K562 (cell line): Measurements from ENCODE around the gene PCK2. TPM values are rescaled to one million over a fixed set of nuclear protein-coding genes. Genes with fewer than 3 reads are reported as not detected.

Source experiments
- ATAC-seq: fragments of 200-7000 bp; cut with Tn5 transposase; 3 replicates; pipeline ENCODE4 v1.9.1; 2020; ENCODE audit warnings: moderate library complexity
- BruUV-seq: library from RNA; stranded (reverse); fragments of 400-500 nt; replicated peaks from 2 replicates; lab custom pipeline; 2021; lab: Mats Ljungman, UMichigan
- CTCF ChIA-PET: fragments of 300-600 bp; formaldehyde crosslinking; extraction: SDS; loops from one replicate; lab custom pipeline; 2021; ENCODE audit warnings: low intra/inter-chr PET ratio; lab: Yijun Ruan, JAX
- POLR2A ChIA-PET: fragments of 300-600, 350-650 bp; sonication (Branson Sonifier 250); formaldehyde crosslinking; extraction: SDS; loops from one replicate; lab custom pipeline; 2021; ENCODE audit warnings: antibody characterized with exemption, inconsistent platforms; lab: Yijun Ruan, JAX
- DNase-seq, 4 experiments: peaks; one replicate each; pipeline versions ENCODE4 v3.0.0 to v3.0.0-alpha.2; 2011 to 2018; ENCODE audit warnings: low spot score in 3 of 4, mixed read lengths in 3 of 4; ENCODE audit errors: extremely low read depth in 1 of 4
- FAIRE-seq: peaks from 2 replicates; lab custom pipeline; 2011; peaks lifted over from hg19 to GRCh38; lab: Jason Lieb, UNC
- H2AFZ ChIP-seq: 2 replicates; pipeline ENCODE4 v1.6.0; 2011; ENCODE audit warnings: low read depth, low read length, control low read depth, inconsistent platforms
- H3K27ac ChIP-seq: fragments of 200-600 bp; 3 replicates; pipeline ENCODE4 v1.8.0; 2011; ENCODE audit warnings: low read depth, mild to moderate bottlenecking, control low read depth, inconsistent platforms, low read length, moderate library complexity, mixed read lengths; ENCODE audit errors: extremely low read depth
- H3K27me3 ChIP-seq, 2 experiments: fragments of 300-600 bp in 1 of 2; 2 replicates in 1 of 2; 3 replicates in 1 of 2; pipeline versions ENCODE4 v1.6.0 to v1.8.0; 2011; ENCODE audit warnings: inconsistent platforms in 2 of 2, low read length in 2 of 2, mild to moderate bottlenecking in 1 of 2, mixed read lengths in 1 of 2, moderate library complexity in 1 of 2; ENCODE audit not compliant: control insufficient read depth in 2 of 2, insufficient read depth in 2 of 2
- H3K36me3 ChIP-seq: fragments of 300-600 bp; 3 replicates; pipeline ENCODE4 v1.8.0; 2011; ENCODE audit warnings: mild to moderate bottlenecking, low read length, inconsistent platforms; ENCODE audit not compliant: control insufficient read depth, insufficient read depth
- H3K4me1 ChIP-seq, 2 experiments: fragments of 200-600 bp in 1 of 2; replicated peaks in 1 of 2; 2 replicates in 1 of 2; 3 replicates in 1 of 2; pipeline versions ENCODE4 v1.5.1 to v1.8.0; 2011; ENCODE audit warnings: inconsistent platforms in 2 of 2, low read length in 2 of 2, mild to moderate bottlenecking in 1 of 2, mixed read lengths in 1 of 2, moderate library complexity in 1 of 2; ENCODE audit not compliant: control insufficient read depth in 2 of 2, insufficient read depth in 2 of 2
- H3K4me2 ChIP-seq: 2 replicates; pipeline ENCODE4 v1.6.1; 2011; ENCODE audit warnings: low read length, control low read depth, inconsistent platforms, mixed read lengths; ENCODE audit not compliant: insufficient read depth
- H3K4me3 ChIP-seq: fragments of 200-600 bp; sonication (generic), shearing (Covaris generic); 2 replicates; pipeline ENCODE4 v1.5.1; 2016; ENCODE audit warnings: control low read depth, inconsistent platforms
- H3K79me2 ChIP-seq: fragments of 200-600 bp; 3 replicates; pipeline ENCODE4 v1.8.0; 2011; ENCODE audit warnings: low read length, inconsistent platforms; ENCODE audit not compliant: control insufficient read depth, insufficient read depth
- H3K9ac ChIP-seq, 2 experiments: 2 replicates each; pipeline versions ENCODE4 v1.6.0 to v1.6.1; 2011; ENCODE audit warnings: low read depth in 2 of 2, low read length in 2 of 2, control low read depth in 1 of 2, inconsistent platforms in 1 of 2, mild to moderate bottlenecking in 1 of 2, mixed read lengths in 1 of 2; ENCODE audit not compliant: insufficient read depth in 1 of 2
- H3K9me1 ChIP-seq: one replicate; pipeline ENCODE4 v1.6.0; 2011; ENCODE audit warnings: inconsistent platforms, mild to moderate bottlenecking, low read length, moderate library complexity; ENCODE audit not compliant: control insufficient read depth, insufficient read depth
- H3K9me3 ChIP-seq: replicated peaks from 2 replicates; pipeline ENCODE4 v1.5.1; 2011; ENCODE audit warnings: low read depth, low read length, inconsistent platforms; ENCODE audit not compliant: control insufficient read depth, insufficient read depth
- H4K20me1 ChIP-seq: replicated peaks from 2 replicates; pipeline ENCODE4 v1.6.1; 2011; ENCODE audit warnings: low read length, inconsistent platforms, mixed read lengths; ENCODE audit not compliant: control insufficient read depth, insufficient read depth
- NR2C1 ChIP-seq, 2 experiments: fragments of 450-650 bp; IDR thresholded peaks; 2 replicates each; pipeline ENCODE4 v1.6.1; 2017; ENCODE audit warnings: mild to moderate bottlenecking in 2 of 2, antibody characterized with exemption in 1 of 2, inconsistent platforms in 1 of 2, missing compliant biosample characterization in 1 of 2, missing genetic modification characterization in 1 of 2
- RBFOX2 ChIP-seq: fragments of 200-400 bp; formaldehyde crosslinking; IDR thresholded peaks from 2 replicates; pipeline ENCODE4 v1.6.1; 2017; ENCODE audit warnings: low read depth, mild to moderate bottlenecking, low read length, moderate library complexity
- SMARCE1 ChIP-seq: fragments of 450-650 bp; IDR thresholded peaks from 2 replicates; pipeline ENCODE4 v1.7.1; 2016; ENCODE audit warnings: mild to moderate bottlenecking
- TBP ChIP-seq: optimal IDR thresholded peaks from 2 replicates; pipeline ENCODE3; 2011; ENCODE audit warnings: low read depth, low read length, improper control_type of control experiment
- TFAP4 ChIP-seq: sonication (generic); formaldehyde crosslinking; IDR thresholded peaks from 2 replicates; pipeline ENCODE4 v1.8.0; 2022; ENCODE audit warnings: missing genetic modification reagents, mild to moderate bottlenecking, moderate library complexity, borderline replicate concordance
- USF2 ChIP-seq: sonication (generic); formaldehyde crosslinking; IDR thresholded peaks from 2 replicates; pipeline ENCODE4 v1.5.0; 2020; ENCODE audit warnings: missing genetic modification reagents
- YY1 ChIP-seq, 3 experiments: IDR thresholded peaks; 2 replicates each; pipeline ENCODE4 v1.6.1; 2011; ENCODE audit warnings: low read length in 2 of 3, mild to moderate bottlenecking in 2 of 3, moderate library complexity in 2 of 3, borderline replicate concordance in 1 of 3, control low read depth in 1 of 3, low read depth in 1 of 3; ENCODE audit not compliant: insufficient read depth in 3 of 3, insufficient replicate concordance in 2 of 3, control insufficient read depth in 1 of 3, insufficient read length in 1 of 3; ENCODE audit errors: extremely low read depth in 1 of 3
- ZBTB17 ChIP-seq: fragments of 450-650 bp; formaldehyde crosslinking; IDR thresholded peaks from 2 replicates; pipeline ENCODE4 v1.4.0; 2020; ENCODE audit warnings: mild to moderate bottlenecking
- ZBTB7A ChIP-seq: IDR thresholded peaks from 2 replicates; pipeline ENCODE4 v1.6.1; 2011; ENCODE audit warnings: low read depth, mild to moderate bottlenecking, low read length, moderate library complexity, borderline replicate concordance; ENCODE audit not compliant: control insufficient read depth
- ZEB2 ChIP-seq: fragments of 450-650 bp; IDR thresholded peaks from 2 replicates; pipeline ENCODE4 v1.6.1; 2016
- WGBS: fragments of 100-300 bp; shearing (Covaris generic); methylation state at CpG from one replicate; pipeline ENCODE4 v1.1.6; 2016; ENCODE audit warnings: low coverage, mixed read lengths; ENCODE audit not compliant: insufficient coverage; ENCODE audit errors: missing lambda C conversion rate; 5-methylcytosine and 5-hydroxymethylcytosine counted together
- in situ Hi-C: fragments of 300-500 bp; cut with MboI; formaldehyde crosslinking; loops from 4 replicates; pipeline ENCODE4 v1.15.0; 2018; ENCODE audit warnings: inconsistent platforms, mixed read lengths
- intact Hi-C: fragments of 100-400 bp; cut with micrococcal nuclease; formaldehyde crosslinking; loops from 2 replicates; pipeline ENCODE4 v1.14.2; 2022
- polyA plus RNA-seq, 8 experiments: library from polyadenylated mRNA; depleted of rRNA in 4 of 8; stranded (reverse) in 5 of 8; unstranded in 3 of 8; fragments of >200 nt; fragmentation: Nextera tagmentation in 2 of 8; fragmentation: Illumina TruSeq in 1 of 8; extraction: Ambion mirVana in 2 of 8; extraction: Trizol in 1 of 8; gene quantifications; 2 replicates each; pipeline versions ENCODE4 v1.2.1 to v1.2.3, GENCODE V29; 2011 to 2014; ENCODE audit warnings: inconsistent platforms in 1 of 8, missing spikeins in 1 of 8
- total RNA-seq, 7 experiments: library from RNA; depleted of rRNA in 6 of 7; stranded (reverse); fragments of >200 nt in 6 of 7; fragmentation: Illumina TruSeq in 2 of 7; extraction: Trizol in 2 of 7; gene quantifications; 2 replicates each; pipeline versions ENCODE4 v1.2.1 to v1.2.3, GENCODE V29; 2011 to 2021; ENCODE audit warnings: low replicate concordance in 1 of 7
- TF ChIP-seq, protein P1 (sequence below): sonication (generic); formaldehyde crosslinking; IDR thresholded peaks from 2 replicates; pipeline ENCODE4 v1.8.1; 2023; ENCODE audit warnings: mild to moderate bottlenecking, missing genetic modification reagents
- TF ChIP-seq, protein P2 (sequence below), 2 experiments: fragments of 450-650 bp; IDR thresholded peaks; 2 replicates each; pipeline ENCODE4 v1.6.1; 2016

The PCK2 gene
- total and polyA plus RNA-seq, 9 of the 15 experiments (the other 6 are each of a cell fraction or from before 2014, with no cell fraction given), result 3.3 to 60.9 (median 30.4) TPM

DNA sequence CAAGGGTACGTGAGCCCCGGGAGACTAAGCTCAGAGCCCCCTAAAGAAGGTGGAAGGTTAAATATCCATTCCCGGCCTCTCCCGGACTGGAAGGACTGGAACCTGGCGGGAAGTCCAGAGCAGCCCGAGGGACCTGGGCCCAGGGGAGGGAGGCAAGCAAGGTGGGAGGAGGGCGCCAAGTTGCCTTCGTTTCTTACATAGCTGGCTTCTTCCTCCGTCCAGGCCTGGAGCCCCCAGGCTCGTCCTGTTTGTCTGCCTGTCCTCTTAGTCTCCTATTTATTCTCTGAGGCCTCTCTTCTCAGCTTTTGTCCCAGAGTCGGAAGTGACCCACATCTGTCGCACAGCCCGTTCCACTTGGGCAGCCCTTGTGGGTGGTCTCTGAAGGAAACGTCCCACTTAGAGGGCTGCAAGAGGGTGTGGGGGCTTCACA lies 745 bp downstream of the PCK2 start (continued):
- TF ChIP-seq, protein P1, sequence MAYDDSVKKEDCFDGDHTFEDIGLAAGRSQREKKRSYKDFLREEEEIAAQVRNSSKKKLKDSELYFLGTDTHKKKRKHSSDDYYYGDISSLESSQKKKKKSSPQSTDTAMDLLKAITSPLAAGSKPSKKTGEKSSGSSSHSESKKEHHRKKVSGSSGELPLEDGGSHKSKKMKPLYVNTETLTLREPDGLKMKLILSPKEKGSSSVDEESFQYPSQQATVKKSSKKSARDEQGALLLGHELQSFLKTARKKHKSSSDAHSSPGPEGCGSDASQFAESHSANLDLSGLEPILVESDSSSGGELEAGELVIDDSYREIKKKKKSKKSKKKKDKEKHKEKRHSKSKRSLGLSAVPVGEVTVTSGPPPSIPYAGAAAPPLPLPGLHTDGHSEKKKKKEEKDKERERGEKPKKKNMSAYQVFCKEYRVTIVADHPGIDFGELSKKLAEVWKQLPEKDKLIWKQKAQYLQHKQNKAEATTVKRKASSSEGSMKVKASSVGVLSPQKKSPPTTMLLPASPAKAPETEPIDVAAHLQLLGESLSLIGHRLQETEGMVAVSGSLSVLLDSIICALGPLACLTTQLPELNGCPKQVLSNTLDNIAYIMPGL, result 0 out of 2 replicates have a peak, but pooled peaks have one; percentile 6
- peak; percentile 31 for TF ChIP-seq RBFOX2

DNA sequence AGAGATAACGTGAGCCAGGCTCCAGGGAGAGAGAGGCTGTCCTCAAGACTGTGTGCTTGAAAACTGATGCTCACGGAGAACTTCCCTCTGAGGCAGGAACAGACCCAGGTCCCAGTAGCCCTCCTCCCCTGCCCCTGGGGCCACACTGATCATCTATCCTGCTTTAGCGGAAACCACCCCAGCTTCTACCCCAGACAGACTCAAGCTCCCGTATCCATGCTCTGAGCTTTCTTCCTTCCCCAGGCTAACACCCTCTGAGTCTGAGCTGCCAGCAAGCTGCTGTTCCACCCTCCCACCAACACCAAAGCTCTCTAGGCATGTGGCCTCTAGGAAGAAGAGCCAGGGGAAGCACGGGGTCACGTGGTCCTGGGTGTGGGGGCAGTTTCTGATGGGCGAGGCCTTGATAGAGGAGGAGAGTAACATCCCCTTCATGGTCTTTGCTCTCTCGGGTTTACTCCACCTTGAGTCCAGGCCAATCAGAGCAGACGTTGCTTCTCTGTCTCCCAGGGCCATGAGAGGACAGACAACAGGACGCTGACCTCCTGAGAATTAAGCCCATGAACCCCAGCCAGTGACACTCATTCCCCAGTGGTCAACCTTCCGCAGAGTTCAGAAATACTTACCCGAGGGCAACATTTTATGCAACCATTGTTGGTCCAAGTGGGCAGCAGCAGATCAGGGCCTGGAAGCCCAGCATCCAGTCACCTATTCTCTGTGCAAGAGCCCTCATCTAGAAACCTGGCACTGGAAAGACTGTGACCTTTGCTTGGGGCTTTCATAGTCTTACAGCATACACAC lies 1.4 kb downstream of the PCK2 start:
- intact Hi-C loops, result loop anchor here (2.0 to 10.0 kb wide), 3 partner anchors 19 to 81 kb away; partner anchors contain the start of genes DCAF11, EMC9, NRL and PSME2
- FAIRE-seq, result peak; percentile 97
- WGBS, result 0% methylated on average over 12 of the region's 12 CpGs
- TF ChIP-seq ZBTB7A (peak; percentile 43; the same call in 1 of the 2 replicates), TFAP4 (CRISPR knock-in tag) (peak; percentile 22; the same call in 1 of the 2 replicates), TBP (peak; percentile 85), YY1 (IDR thresholded peaks at IDR 0.05; ENCODE audit: borderline replicate concordance in 1 of 3, control insufficient read depth in 1 of 3, extremely low read depth in 1 of 3, insufficient read depth in 3 of 3, insufficient read length in 1 of 3, insufficient replicate concordance in 2 of 3, low read depth in 1 of 3, low read length in 2 of 3) (peak in 1 of 3 experiments; percentile 7), NR2C1 (IDR thresholded peaks at IDR 0.05) (peak; percentile 37; the same call in 1 of the 2 replicates), NR2C1 (tag; IDR thresholded peaks at IDR 0.05) (0 out of 2 replicates have a peak, but pooled peaks have one; percentile 31), SMARCE1 (0 out of 2 replicates have a peak, but pooled peaks have one; percentile 30), ZEB2 (no peak), ZBTB17 (CRISPR knock-in tag) (peak; percentile 41; the same call in 1 of the 2 replicates), USF2 (CRISPR knock-in tag) (peak; percentile 91)
- TF ChIP-seq, protein P2, sequence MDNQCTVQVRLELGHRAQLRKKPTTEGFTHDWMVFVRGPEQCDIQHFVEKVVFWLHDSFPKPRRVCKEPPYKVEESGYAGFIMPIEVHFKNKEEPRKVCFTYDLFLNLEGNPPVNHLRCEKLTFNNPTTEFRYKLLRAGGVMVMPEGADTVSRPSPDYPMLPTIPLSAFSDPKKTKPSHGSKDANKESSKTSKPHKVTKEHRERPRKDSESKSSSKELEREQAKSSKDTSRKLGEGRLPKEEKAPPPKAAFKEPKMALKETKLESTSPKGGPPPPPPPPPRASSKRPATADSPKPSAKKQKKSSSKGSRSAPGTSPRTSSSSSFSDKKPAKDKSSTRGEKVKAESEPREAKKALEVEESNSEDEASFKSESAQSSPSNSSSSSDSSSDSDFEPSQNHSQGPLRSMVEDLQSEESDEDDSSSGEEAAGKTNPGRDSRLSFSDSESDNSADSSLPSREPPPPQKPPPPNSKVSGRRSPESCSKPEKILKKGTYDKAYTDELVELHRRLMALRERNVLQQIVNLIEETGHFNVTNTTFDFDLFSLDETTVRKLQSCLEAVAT (IDR thresholded peaks at IDR 0.05), result peak in 1 of 2 experiments; percentile 45; a peak in 1 of 4 replicates

More for the DNA sequence above, 1.4 kb downstream of the PCK2 start:
- in situ Hi-C loops, result no loop called here
- H3K79me2 ChIP-seq, result peaks cover 29% of the 10 kb centered on the region
- H3K27ac ChIP-seq, result peak overlapping the region; percentile 98
- peaks cover 20 to 22% of the 10 kb centered on the region in 2 experiments; a peak in 4 of 5 replicates for H3K4me1 ChIP-seq
- no peaks in the 10 kb centered on the region for H3K9me1 ChIP-seq
- H3K4me3 ChIP-seq, result peak overlapping the region; percentile 99
- 0 out of 2 replicates have a peak, but pooled peaks cover 2% of the 10 kb centered on the region for H4K20me1 ChIP-seq
- peak overlapping the region; percentile 95 for H3K4me2 ChIP-seq
- H3K27me3 ChIP-seq, result no peaks in the 10 kb centered on the region
- peak; percentile 77 to 91 (median 83) for DNase-seq
- ChIA-PET POLR2A (interaction anchor here (0.8 to 5.8 kb wide), 11 partner anchors 8 to 147 kb away, joined by 3 to 40 read pairs (median 5); partner anchors contain the start of genes PSME1, RNF31, TINF2 and TM9SF1), CTCF (no interaction called here)
- H2AFZ ChIP-seq, result peak overlapping the region; percentile 77
- BruUV-seq, result TSS peak; percentile 54
- peak; percentile 65 for ATAC-seq
- H3K36me3 ChIP-seq, result peaks cover 38% of the 10 kb centered on the region; the same call in 2 of the 3 replicates
- peak overlapping the region; percentile 96 to 100 for H3K9ac ChIP-seq
- H3K9me3 ChIP-seq, result no peaks in the 10 kb centered on the region
